HepG2 (cell line): Measurements from ENCODE around the gene AKAP6. TPM values are rescaled to one million over a fixed set of nuclear protein-coding genes. Genes with fewer than 3 reads are reported as not detected.

Source experiments
- ATAC-seq: fragments of 200-7000 bp; cut with Tn5 transposase; 3 replicates; pipeline ENCODE4 v1.9.1; 2020; ENCODE audit warnings: mild to moderate bottlenecking, moderate library complexity
- BruUV-seq: library from RNA; stranded (reverse); fragments of 400-500 nt; replicated peaks from 2 replicates; lab custom pipeline; 2021; lab: Mats Ljungman, UMichigan
- CTCF ChIA-PET: fragments of 300-600 bp; formaldehyde crosslinking; extraction: SDS; loops from one replicate; lab custom pipeline; 2021; ENCODE audit warnings: low total read pairs, inconsistent platforms, low intra/inter-chr PET ratio; lab: Yijun Ruan, JAX
- POLR2A ChIA-PET: fragments of 350-600 bp; sonication (Branson Sonifier 250); formaldehyde crosslinking; loops from one replicate; lab custom pipeline; 2020; ENCODE audit warnings: antibody characterized with exemption, inconsistent platforms; lab: Yijun Ruan, JAX
- DNase-seq: peaks from one replicate; pipeline ENCODE4 v3.0.0-alpha.2; 2015; ENCODE audit warnings: low spot score
- FAIRE-seq: peaks from 3 replicates; lab custom pipeline; 2011; peaks lifted over from hg19 to GRCh38; lab: Jason Lieb, UNC
- H2AFZ ChIP-seq: one replicate; pipeline ENCODE4 v1.6.1; 2011; ENCODE audit warnings: low read length, inconsistent platforms
- H3K27ac ChIP-seq: fragments of 300-600 bp; 3 replicates; pipeline ENCODE4 v1.8.0; 2011; ENCODE audit warnings: mixed run types, mild to moderate bottlenecking, mixed read lengths, low read length, inconsistent platforms; ENCODE audit not compliant: insufficient read depth; ENCODE audit errors: extremely low read length
- H3K27me3 ChIP-seq, 2 experiments: fragments of 200-600 bp in 1 of 2; 2 replicates in 1 of 2; 3 replicates in 1 of 2; pipeline versions ENCODE4 v1.6.0 to v1.8.0; 2011; ENCODE audit warnings: low read length in 2 of 2, mild to moderate bottlenecking in 2 of 2, moderate library complexity in 2 of 2, inconsistent platforms in 1 of 2; ENCODE audit not compliant: insufficient read depth in 2 of 2, control insufficient read depth in 1 of 2
- H3K36me3 ChIP-seq, 2 experiments: fragments of 200-600 bp in 1 of 2; replicated peaks in 1 of 2; 2 replicates in 1 of 2; 3 replicates in 1 of 2; pipeline versions ENCODE4 v1.5.1 to v1.8.0; 2011; ENCODE audit warnings: low read length in 2 of 2, inconsistent platforms in 1 of 2; ENCODE audit not compliant: insufficient read depth in 2 of 2, control insufficient read depth in 1 of 2
- H3K4me1 ChIP-seq: 2 replicates; pipeline ENCODE4 v1.5.1; 2012; ENCODE audit warnings: low read length, inconsistent platforms; ENCODE audit not compliant: insufficient read depth
- H3K4me2 ChIP-seq: 2 replicates; pipeline ENCODE4 v1.6.0; 2011; ENCODE audit warnings: low read depth, low read length, inconsistent platforms
- H3K4me3 ChIP-seq, 3 experiments: fragments of 200-600 bp in 1 of 3; sonication (generic), shearing (Covaris generic) in 1 of 3; replicated peaks in 1 of 3; 2 replicates each; pipeline ENCODE4 v1.5.1; 2011 to 2016; ENCODE audit warnings: low read length in 3 of 3, inconsistent platforms in 2 of 3, low read depth in 2 of 3, mild to moderate bottlenecking in 2 of 3, control low read depth in 1 of 3, mixed read lengths in 1 of 3; ENCODE audit not compliant: insufficient read depth in 1 of 3
- H3K79me2 ChIP-seq: one replicate; pipeline ENCODE4 v1.6.1; 2011; ENCODE audit warnings: low read length, inconsistent platforms; ENCODE audit not compliant: insufficient read depth
- H3K9ac ChIP-seq: 2 replicates; pipeline ENCODE4 v1.6.0; 2011; ENCODE audit warnings: mild to moderate bottlenecking, low read depth, low read length, inconsistent platforms; ENCODE audit not compliant: insufficient read depth
- H3K9me3 ChIP-seq: 2 replicates; pipeline ENCODE4 v1.5.1; 2012; ENCODE audit warnings: mild to moderate bottlenecking, low read length
- H4K20me1 ChIP-seq: 2 replicates; pipeline ENCODE4 v1.6.0; 2011; ENCODE audit warnings: inconsistent platforms, mild to moderate bottlenecking, low read length, moderate library complexity; ENCODE audit not compliant: insufficient read depth
- AGO2 ChIP-seq: fragments of 200-400 bp; formaldehyde crosslinking; optimal IDR thresholded peaks from 2 replicates; pipeline ENCODE3; 2017; ENCODE audit warnings: mild to moderate bottlenecking, low read depth, low read length, moderate library complexity
- AKNA ChIP-seq: sonication (generic); formaldehyde crosslinking; IDR thresholded peaks from 2 replicates; pipeline ENCODE4 v1.4.0; 2020; ENCODE audit warnings: missing genetic modification reagents, borderline replicate concordance
- DPF2 ChIP-seq: sonication (generic); formaldehyde crosslinking; IDR thresholded peaks from 2 replicates; pipeline ENCODE4 v1.4.0; 2020; ENCODE audit warnings: mild to moderate bottlenecking, low read depth, missing genetic modification reagents, borderline replicate concordance
- MATR3 ChIP-seq: sonication (generic); formaldehyde crosslinking; IDR thresholded peaks from 2 replicates; pipeline ENCODE4 v1.4.0; 2020; ENCODE audit warnings: missing genetic modification reagents
- MED8 ChIP-seq: sonication (generic); formaldehyde crosslinking; IDR thresholded peaks from 2 replicates; pipeline ENCODE4 v1.8.1; 2023; ENCODE audit warnings: mild to moderate bottlenecking, missing genetic modification reagents; ENCODE audit not compliant: insufficient replicate concordance
- MLLT10 ChIP-seq: sonication (generic); formaldehyde crosslinking; IDR thresholded peaks from 2 replicates; pipeline ENCODE4 v1.4.0; 2020; ENCODE audit warnings: missing genetic modification reagents
- NFAT5 ChIP-seq: sonication (generic); formaldehyde crosslinking; IDR thresholded peaks from 2 replicates; pipeline ENCODE4 v1.4.0; 2020; ENCODE audit warnings: missing genetic modification reagents
- SALL2 ChIP-seq: sonication (generic); formaldehyde crosslinking; IDR thresholded peaks from 2 replicates; pipeline ENCODE4 v1.8.1; 2023; ENCODE audit warnings: mild to moderate bottlenecking, missing genetic modification reagents, inconsistent platforms
- SP4 ChIP-seq: sonication (generic); formaldehyde crosslinking; IDR thresholded peaks from 2 replicates; pipeline ENCODE4 v1.8.1; 2023; ENCODE audit warnings: mild to moderate bottlenecking, missing genetic modification reagents
- TCF7L2 ChIP-seq: IDR thresholded peaks from 2 replicates; pipeline ENCODE4 v1.6.1; 2011; ENCODE audit warnings: mild to moderate bottlenecking, low read depth, low read length, moderate library complexity
- ZBTB8A ChIP-seq: sonication (generic); formaldehyde crosslinking; IDR thresholded peaks from 2 replicates; pipeline ENCODE4 v1.4.0; 2020; ENCODE audit warnings: mild to moderate bottlenecking, low read depth, missing genetic modification reagents, borderline replicate concordance
- ZNF282 ChIP-seq: fragments of 450-650 bp; IDR thresholded peaks from 2 replicates; pipeline ENCODE4 v1.6.1; 2018; ENCODE audit not compliant: partially characterized antibody
- ZNF329 ChIP-seq: sonication (generic); formaldehyde crosslinking; IDR thresholded peaks from 2 replicates; pipeline ENCODE4 v1.9.0; 2021; ENCODE audit warnings: low read depth, mild to moderate bottlenecking, missing genetic modification reagents
- ZSCAN20 ChIP-seq: sonication (generic); formaldehyde crosslinking; IDR thresholded peaks from 2 replicates; pipeline ENCODE4 v1.4.0; 2020; ENCODE audit warnings: missing genetic modification reagents, mild to moderate bottlenecking, borderline replicate concordance
- ZSCAN31 ChIP-seq: sonication (generic); formaldehyde crosslinking; IDR thresholded peaks from 2 replicates; pipeline ENCODE4 v1.5.0; 2020; ENCODE audit warnings: low read depth, mild to moderate bottlenecking, missing genetic modification reagents
- WGBS: methylation state at CpG from one replicate; pipeline ENCODE4 v1.1.6; 2017; ENCODE audit warnings: low lambda C conversion rate; 5-methylcytosine and 5-hydroxymethylcytosine counted together
- in situ Hi-C: cut with HindIII; loops from 2 replicates; pipeline ENCODE4 v1.10.0; 2017; ENCODE audit warnings: low pct_unique_long_range_greater_than_20kb; ENCODE audit not compliant: extremely low pct_ligation_motif_present
- intact Hi-C: fragments of 100-400 bp; cut with micrococcal nuclease; formaldehyde crosslinking; loops from one replicate; pipeline ENCODE4 v1.10.0; 2022; ENCODE audit not compliant: unreplicated experiment
- polyA plus RNA-seq, 8 experiments: library from polyadenylated mRNA; depleted of rRNA in 3 of 8; stranded (reverse) in 7 of 8; unstranded in 1 of 8; fragments of >200 nt; fragmentation: Illumina TruSeq in 4 of 8; extraction: Trizol in 4 of 8; gene quantifications; 2 replicates each; pipeline versions ENCODE4 v1.2.1 to v1.2.3, GENCODE V29; 2011 to 2016; ENCODE audit warnings: low read depth in 4 of 8, missing spikeins in 1 of 8, mixed read lengths in 1 of 8; ENCODE audit not compliant: insufficient read depth in 1 of 8
- total RNA-seq, 5 experiments: library from RNA; depleted of rRNA; stranded (reverse); fragments of >200 nt; fragmentation: Illumina TruSeq; extraction: Trizol; gene quantifications; 2 replicates each; pipeline ENCODE4 v1.2.3, GENCODE V29; 2016; ENCODE audit warnings: low read depth in 1 of 5

Gene AKAP6
- total and polyA plus RNA-seq, 2 of the 13 experiments (the other 11 are each of a cell fraction or from before 2014, with no cell fraction given): 1.4 TPM

- Histone ChIP-seq H4K20me1 (no peaks in the 10 kb centered on the region), H3K27ac (no peak overlapping the region), H2AFZ (no peak overlapping the region), H3K9me3 (no peaks in the 10 kb centered on the region), H3K36me3 (no peaks in the 10 kb centered on the region), H3K79me2 (no peaks in the 10 kb centered on the region), H3K4me1 (no peaks in the 10 kb centered on the region), H3K4me3 (no peak overlapping the region), H3K4me2 (no peak overlapping the region), H3K9ac (no peak overlapping the region), H3K27me3 (no peaks in the 10 kb centered on the region)
- in situ Hi-C loops (no loop called here), intact Hi-C loops (no loop called here)
- ChIA-PET POLR2A (no interaction called here), CTCF (no interaction called here)
- no peak for ATAC-seq
- no TSS peak for BruUV-seq
- FAIRE-seq: no peak
- no peak for TF ChIP-seq ZBTB8A
- no peak for TF ChIP-seq MLLT10 (CRISPR knock-in tag)
- TF ChIP-seq AKNA (CRISPR knock-in tag): no peak
- TF ChIP-seq ZSCAN31 (CRISPR knock-in tag): no peak
- TF ChIP-seq ZNF329 (CRISPR knock-in tag): no peak
- no peak for TF ChIP-seq DPF2 (CRISPR knock-in tag)
- no peak for TF ChIP-seq SALL2 (CRISPR knock-in tag)
- TF ChIP-seq MED8 (CRISPR knock-in tag): no peak
- no peak for TF ChIP-seq TCF7L2
- TF ChIP-seq SP4 (CRISPR knock-in tag): no peak
- TF ChIP-seq AGO2: no peak
- TF ChIP-seq MATR3 (CRISPR knock-in tag): no peak
- no peak for TF ChIP-seq ZSCAN20 (CRISPR knock-in tag)
- no peak for TF ChIP-seq ZNF282
- TF ChIP-seq NFAT5 (CRISPR knock-in tag): no peak
- WGBS: 2% methylated on average over 2 of the region's 2 CpGs
- no peak for DNase-seq
Measured at GRCh38 chr14:32450919-32451675, 122.0 kb downstream of the AKAP6 start.
